ENCODE data around the gene ZSWIM6. TPM values are rescaled to one million over a fixed set of nuclear protein-coding genes. Genes with fewer than 3 reads are reported as not detected.

Gene ZSWIM6
- total RNA-seq, 1 donor from 2014 or later: 20.3 TPM

- Mint-ChIP-seq H3K27me3 (ENCODE audit: low read depth) (no peaks in the 10 kb centered on the region), H3K9me3 (ENCODE audit: low read depth) (peaks cover 6% of the 10 kb centered on the region)
- peak; percentile 72 for TF ChIP-seq CTCF (IDR thresholded peaks at IDR 0.05)
Observed at GRCh38 chr5:61357745-61358144, 25.7 kb downstream of the ZSWIM6 start.

GRCh38 chr5:61362796-61363368 lies 30.8 kb downstream of the ZSWIM6 start:
- Mint-ChIP-seq H3K36me3 (ENCODE audit: low read depth) (no peaks in the 10 kb centered on the region), H3K27me3 (ENCODE audit: low read depth) (no peaks in the 10 kb centered on the region), H3K4me3 (ENCODE audit: unreplicated experiment) (no peak overlapping the region), H3K27ac (ENCODE audit: unreplicated experiment) (peak overlapping the region; percentile 84), H3K9me3 (ENCODE audit: low read depth) (peaks cover 2% of the 10 kb centered on the region), H3K4me1 (ENCODE audit: low read depth) (peaks cover 54% of the 10 kb centered on the region)
- TF ChIP-seq CTCF (IDR thresholded peaks at IDR 0.05): peak; percentile 62
- no peak for DNase-seq (ENCODE audit: low spot score)

More at GRCh38 chr5:61357745-61358144, 25.7 kb downstream of the ZSWIM6 start:
- no peak for DNase-seq (ENCODE audit: low spot score)
- no peak overlapping the region for H3K27ac Mint-ChIP-seq (ENCODE audit: unreplicated experiment)
- peaks cover 51% of the 10 kb centered on the region for H3K4me1 Mint-ChIP-seq (ENCODE audit: low read depth)
- H3K4me3 Mint-ChIP-seq (ENCODE audit: unreplicated experiment): no peak overlapping the region
- no peaks in the 10 kb centered on the region for H3K36me3 Mint-ChIP-seq (ENCODE audit: low read depth)

- Mint-ChIP-seq H3K27me3 (ENCODE audit: low read depth) (no peaks in the 10 kb centered on the region), H3K36me3 (ENCODE audit: low read depth) (no peaks in the 10 kb centered on the region), H3K9me3 (ENCODE audit: low read depth) (no peaks in the 10 kb centered on the region), H3K4me3 (ENCODE audit: unreplicated experiment) (no peak overlapping the region), H3K27ac (ENCODE audit: unreplicated experiment) (peak overlapping the region; percentile 84), H3K4me1 (ENCODE audit: low read depth) (peaks cover 54% of the 10 kb centered on the region)
- no peak for TF ChIP-seq CTCF (IDR thresholded peaks at IDR 0.05)
- DNase-seq (ENCODE audit: low spot score): no peak
Observed at GRCh38 chr5:61363401-61364114, 31.5 kb downstream of the ZSWIM6 start.

- Mint-ChIP-seq H3K27ac (ENCODE audit: unreplicated experiment) (peak overlapping the region; percentile 41), H3K27me3 (ENCODE audit: low read depth) (no peaks in the 10 kb centered on the region), H3K36me3 (ENCODE audit: low read depth) (no peaks in the 10 kb centered on the region), H3K4me1 (ENCODE audit: low read depth) (peaks cover 47% of the 10 kb centered on the region), H3K9me3 (ENCODE audit: low read depth) (no peaks in the 10 kb centered on the region), H3K4me3 (ENCODE audit: unreplicated experiment) (no peak overlapping the region)
- no peak for TF ChIP-seq CTCF (IDR thresholded peaks at IDR 0.05)
- no peak for DNase-seq (ENCODE audit: low spot score)
Observed at GRCh38 chr5:61366497-61367240, 34.6 kb downstream of the ZSWIM6 start.

GRCh38 chr5:61370506-61370905 lies 38.4 kb downstream of the ZSWIM6 start:
- TF ChIP-seq CTCF (IDR thresholded peaks at IDR 0.05): no peak

More at GRCh38 chr5:61370506-61370905, 38.4 kb downstream of the ZSWIM6 start:
- Mint-ChIP-seq H3K4me3 (ENCODE audit: unreplicated experiment) (no peak overlapping the region), H3K4me1 (ENCODE audit: low read depth) (peaks cover 31% of the 10 kb centered on the region), H3K27ac (ENCODE audit: unreplicated experiment) (peak overlapping the region; percentile 32), H3K27me3 (ENCODE audit: low read depth) (no peaks in the 10 kb centered on the region), H3K36me3 (ENCODE audit: low read depth) (peaks cover 3% of the 10 kb centered on the region), H3K9me3 (ENCODE audit: low read depth) (no peaks in the 10 kb centered on the region)
- DNase-seq (ENCODE audit: low spot score): no peak

Measured in chondrocyte (in vitro differentiated cells).